NCI-H187 (cell line): ENCODE results near the gene IL17A.

Experiments
- DNase-seq, 2 experiments: peaks; one replicate each; lab custom pipeline; 2025; lab: John Stamatoyannopoulos, UW

The IL17A gene

DNA sequence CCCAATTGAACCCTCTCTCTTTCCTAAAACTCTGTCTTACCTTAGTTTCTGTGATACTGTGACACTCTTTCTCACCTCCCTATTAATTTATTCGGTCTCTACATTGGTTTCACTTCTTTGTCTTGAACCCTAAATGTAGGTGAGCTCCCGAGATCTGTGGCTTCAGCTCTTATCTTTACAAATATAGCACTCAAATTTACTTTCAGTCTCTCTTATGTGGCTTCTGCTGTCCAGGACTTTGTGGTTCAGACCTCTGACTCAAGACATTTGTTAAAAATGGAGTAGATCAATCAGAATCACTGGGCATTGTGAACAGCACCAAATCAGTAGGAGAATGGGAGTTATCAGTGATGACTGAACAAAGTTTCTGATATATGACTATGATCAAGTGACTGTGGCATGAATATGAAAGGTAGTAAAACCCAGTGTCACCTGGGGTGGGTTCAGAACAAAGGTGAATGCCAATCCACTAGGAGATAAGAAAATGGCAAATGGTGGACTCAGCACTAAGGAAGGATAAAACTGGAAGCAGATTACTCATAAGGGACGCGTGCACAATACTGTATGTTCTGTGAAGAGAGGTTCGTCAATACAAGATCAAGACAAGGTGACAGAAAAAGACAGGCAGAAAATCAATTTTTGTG lies 30.9 kb downstream of the IL17A start:
- no peak for DNase-seq

DNA sequence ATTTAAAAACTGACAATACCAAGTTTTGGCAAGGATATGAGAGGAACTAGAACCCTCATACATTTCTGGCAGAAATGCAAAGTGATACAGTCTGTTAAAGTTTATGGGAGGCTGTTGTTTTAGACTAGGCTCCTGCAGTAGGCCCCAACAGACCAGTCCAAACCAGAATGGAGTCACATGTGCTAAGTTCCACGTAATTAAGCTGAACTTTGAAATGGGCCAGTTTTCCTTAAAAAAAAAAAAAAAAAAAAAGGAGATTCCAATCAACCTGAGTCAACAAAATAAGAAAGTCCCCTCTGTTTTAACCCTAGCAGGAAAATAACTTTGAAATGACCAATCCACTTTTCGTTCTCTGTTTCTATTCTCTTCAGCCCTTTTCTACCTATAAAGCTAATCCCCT lies 31.6 kb downstream of the IL17A start:
- DNase-seq, result no peak

DNA sequence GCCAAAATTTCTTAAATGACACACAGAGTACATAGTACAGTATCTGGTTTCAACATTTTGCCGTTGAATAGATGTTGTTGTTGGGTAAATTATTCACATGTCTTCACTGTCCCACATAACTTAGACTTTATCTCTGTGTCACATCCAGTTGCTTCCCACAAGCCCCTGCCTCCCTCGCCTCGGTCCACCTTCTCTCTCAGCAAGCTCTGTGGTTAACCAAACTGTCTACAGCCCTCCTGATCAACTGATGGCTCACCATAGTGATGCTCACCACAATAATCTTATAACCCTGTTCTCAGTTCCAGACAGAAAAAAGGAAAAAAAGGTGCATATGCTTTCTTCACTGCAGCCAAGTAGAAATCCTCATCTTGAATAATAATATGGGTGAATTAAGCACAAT lies 35.1 kb downstream of the IL17A start:
- no peak for DNase-seq

DNA sequence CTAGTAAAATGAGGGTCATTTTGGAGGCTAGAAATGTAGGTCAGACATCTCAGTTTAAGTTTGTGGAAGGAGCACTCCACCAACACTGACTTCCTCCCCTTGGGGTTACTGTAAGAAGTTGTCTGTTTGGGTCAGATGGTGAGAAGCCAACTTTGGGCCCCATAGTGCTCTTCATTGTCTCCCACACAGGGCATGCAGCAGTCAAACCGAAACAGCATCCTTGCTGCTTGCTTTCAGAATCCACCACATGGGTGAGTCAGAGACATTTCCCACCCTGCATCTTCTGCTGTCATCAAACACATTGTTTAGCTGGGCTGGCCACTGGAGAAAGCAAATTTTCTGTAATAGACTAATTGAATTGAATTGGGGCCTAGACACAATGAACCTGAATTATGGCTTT lies 41.3 kb downstream of the IL17A start:
- DNase-seq, result no peak

DNA sequence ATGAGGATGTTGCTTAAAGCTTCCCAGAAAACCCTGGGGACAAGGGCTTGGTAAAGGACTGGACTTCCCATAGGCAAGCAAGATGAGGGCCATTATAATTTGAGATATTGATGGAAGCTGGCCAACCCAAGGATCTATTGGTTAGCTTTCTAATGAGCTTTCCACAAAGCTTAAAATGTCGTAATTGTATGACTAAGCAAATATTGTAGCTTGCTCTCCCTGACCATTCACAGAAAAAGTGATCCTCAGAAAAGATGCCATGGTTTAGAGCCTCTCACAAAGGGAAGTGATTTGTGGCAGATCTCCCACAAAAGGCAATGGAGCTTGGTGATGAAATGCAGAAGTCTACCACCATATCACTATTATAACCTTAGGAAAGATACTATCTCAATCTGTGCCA lies 44.5 kb downstream of the IL17A start:
- no peak for DNase-seq

DNA sequence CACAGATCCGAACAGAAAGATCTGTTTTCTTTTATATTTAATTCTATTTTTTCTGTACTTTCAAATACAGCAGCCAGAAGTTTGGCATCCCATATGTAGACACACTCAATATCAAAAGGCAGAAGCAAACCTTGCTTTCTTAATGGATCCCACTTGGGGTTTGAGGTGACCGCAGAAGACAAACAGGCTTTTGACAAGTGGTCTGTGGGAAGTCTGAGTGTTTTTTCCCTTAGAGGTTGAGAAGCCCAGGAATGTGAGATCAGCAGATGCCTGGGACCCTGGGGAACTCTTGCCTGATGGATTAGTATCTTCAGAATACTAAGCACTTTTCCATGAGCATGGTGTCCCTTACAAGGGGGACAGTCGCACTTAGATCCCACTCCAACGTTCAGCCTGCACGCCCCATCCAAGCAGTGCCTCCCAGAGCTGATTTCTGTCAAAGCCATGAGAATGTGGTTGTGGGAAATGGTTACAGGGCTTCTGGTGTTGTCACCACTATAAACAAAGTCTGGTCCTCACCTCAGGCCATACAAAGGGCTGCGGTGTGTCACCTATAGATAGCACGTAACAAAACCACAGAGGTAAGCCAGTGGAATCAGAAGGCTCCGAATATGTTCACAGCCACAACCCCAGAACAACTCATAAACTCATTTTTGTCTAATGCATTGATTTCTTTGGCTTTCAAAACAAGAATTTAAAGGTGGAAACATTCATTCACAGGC lies 45.4 kb downstream of the IL17A start:
- DNase-seq, result peak in 1 of 2 experiments; percentile 24

DNA sequence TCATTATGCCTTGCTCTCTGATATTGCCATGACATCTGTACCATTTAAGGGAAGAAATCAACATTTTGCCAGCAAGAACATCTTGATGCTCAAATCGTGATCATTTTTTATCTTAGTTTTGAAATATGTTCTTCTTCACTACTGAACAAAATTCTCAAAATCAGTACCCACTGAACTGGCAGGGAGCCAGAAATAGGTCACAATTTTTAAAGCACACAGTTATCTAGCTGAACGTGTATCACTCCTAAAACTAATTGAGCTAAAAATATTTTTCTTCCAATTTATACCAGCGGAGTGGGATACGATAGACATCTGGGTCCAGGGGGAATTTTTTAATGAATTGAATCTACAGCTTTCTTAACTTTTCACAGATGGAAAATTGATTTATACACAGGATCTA lies 46.8 kb downstream of the IL17A start:
- DNase-seq, result no peak

DNA sequence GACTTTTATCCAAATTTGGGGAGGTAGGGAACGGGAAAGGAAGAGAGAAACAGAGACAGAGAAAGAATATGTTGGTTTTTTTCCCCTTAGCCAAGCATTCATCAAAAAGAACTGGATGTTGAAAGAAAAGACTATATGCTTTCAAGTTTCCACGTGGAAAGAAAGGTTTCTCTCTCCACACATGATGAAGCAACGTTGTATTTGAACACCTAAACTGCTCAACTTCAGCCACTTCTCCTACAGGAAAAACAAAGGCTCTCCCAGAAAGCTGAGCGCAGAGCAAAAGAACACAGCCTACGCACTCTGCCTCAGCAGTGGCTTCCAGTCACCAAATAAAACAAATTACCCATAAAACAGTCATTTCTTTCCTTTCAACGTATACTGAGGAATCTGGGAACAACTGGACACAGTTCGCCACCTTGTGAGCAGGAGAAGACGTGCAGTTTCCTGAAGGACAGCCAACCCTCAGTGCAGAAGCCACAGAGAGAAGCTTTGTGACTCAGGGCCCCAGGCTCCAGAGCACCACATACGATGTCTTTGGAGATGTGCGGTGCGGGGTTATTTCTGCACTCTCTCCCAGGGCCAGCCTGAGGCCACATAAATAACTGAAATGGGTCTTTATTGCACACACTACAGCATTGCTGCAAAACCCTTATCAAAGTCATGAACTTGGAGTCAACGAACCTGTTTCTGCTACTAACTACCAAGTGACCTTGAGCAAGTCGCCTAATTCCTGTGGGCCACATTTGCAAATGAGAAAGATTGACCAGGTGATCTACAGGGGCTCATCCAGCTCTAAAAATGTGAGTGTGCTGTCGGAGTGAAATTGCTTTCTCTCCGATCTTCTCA lies 48.0 kb downstream of the IL17A start:
- no peak for DNase-seq
